ENCODE results near the gene WWOX. TPM values are rescaled to one million over a fixed set of nuclear protein-coding genes. Genes with fewer than 3 reads are reported as not detected.

The WWOX gene
- total RNA-seq, 1 donor, result 24.2 TPM

- H3K4me3 ChIP-seq (ENCODE audit: low read depth, low read length), result no peak overlapping the region
- no peak for TF ChIP-seq CTCF (IDR thresholded peaks at IDR 0.05; ENCODE audit: insufficient read depth, low read length)
- DNase-seq (ENCODE audit: low read depth), result no peak
These were observed 316.9 kb downstream of the WWOX start for GRCh38 chr16:78416400-78416799.

GRCh38 chr16:78421181-78421708, 321.8 kb downstream of the WWOX start:
- no peak for DNase-seq (ENCODE audit: low read depth)
- TF ChIP-seq CTCF (IDR thresholded peaks at IDR 0.05; ENCODE audit: insufficient read depth, low read length), result no peak
- no peak overlapping the region for H3K4me3 ChIP-seq (ENCODE audit: low read depth, low read length)

GRCh38 chr16:78425281-78425680, 325.8 kb downstream of the WWOX start:
- TF ChIP-seq CTCF (IDR thresholded peaks at IDR 0.05; ENCODE audit: insufficient read depth, low read length), result no peak
- no peak for DNase-seq (ENCODE audit: low read depth)
- no peak overlapping the region for H3K4me3 ChIP-seq (ENCODE audit: low read depth, low read length)

- no peak for DNase-seq (ENCODE audit: low read depth)
- no peak overlapping the region for H3K4me3 ChIP-seq (ENCODE audit: low read depth, low read length)
- TF ChIP-seq CTCF (IDR thresholded peaks at IDR 0.05; ENCODE audit: insufficient read depth, low read length), result no peak
These were observed 326.5 kb downstream of the WWOX start for GRCh38 chr16:78425891-78426510.

GRCh38 chr16:78428193-78428592, 328.7 kb downstream of the WWOX start:
- no peak for TF ChIP-seq CTCF (IDR thresholded peaks at IDR 0.05; ENCODE audit: insufficient read depth, low read length)
- no peak for DNase-seq (ENCODE audit: low read depth)
- no peak overlapping the region for H3K4me3 ChIP-seq (ENCODE audit: low read depth, low read length)

GRCh38 chr16:78430281-78430680, 330.8 kb downstream of the WWOX start:
- TF ChIP-seq CTCF (IDR thresholded peaks at IDR 0.05; ENCODE audit: insufficient read depth, low read length), result no peak
- DNase-seq (ENCODE audit: low read depth), result no peak
- no peak overlapping the region for H3K4me3 ChIP-seq (ENCODE audit: low read depth, low read length)
